ENCODE results near the gene ATP8A2. TPM values are rescaled to one million over a fixed set of nuclear protein-coding genes. Genes with fewer than 3 reads are reported as not detected.

ATP8A2 gene
- total and polyA plus RNA-seq, 9 of the 15 experiments (the other 6 are each of a cell fraction or from before 2014, with no cell fraction given), result under 0.01 to 0.33 (median 0.06) TPM; not detected in 4

DNA sequence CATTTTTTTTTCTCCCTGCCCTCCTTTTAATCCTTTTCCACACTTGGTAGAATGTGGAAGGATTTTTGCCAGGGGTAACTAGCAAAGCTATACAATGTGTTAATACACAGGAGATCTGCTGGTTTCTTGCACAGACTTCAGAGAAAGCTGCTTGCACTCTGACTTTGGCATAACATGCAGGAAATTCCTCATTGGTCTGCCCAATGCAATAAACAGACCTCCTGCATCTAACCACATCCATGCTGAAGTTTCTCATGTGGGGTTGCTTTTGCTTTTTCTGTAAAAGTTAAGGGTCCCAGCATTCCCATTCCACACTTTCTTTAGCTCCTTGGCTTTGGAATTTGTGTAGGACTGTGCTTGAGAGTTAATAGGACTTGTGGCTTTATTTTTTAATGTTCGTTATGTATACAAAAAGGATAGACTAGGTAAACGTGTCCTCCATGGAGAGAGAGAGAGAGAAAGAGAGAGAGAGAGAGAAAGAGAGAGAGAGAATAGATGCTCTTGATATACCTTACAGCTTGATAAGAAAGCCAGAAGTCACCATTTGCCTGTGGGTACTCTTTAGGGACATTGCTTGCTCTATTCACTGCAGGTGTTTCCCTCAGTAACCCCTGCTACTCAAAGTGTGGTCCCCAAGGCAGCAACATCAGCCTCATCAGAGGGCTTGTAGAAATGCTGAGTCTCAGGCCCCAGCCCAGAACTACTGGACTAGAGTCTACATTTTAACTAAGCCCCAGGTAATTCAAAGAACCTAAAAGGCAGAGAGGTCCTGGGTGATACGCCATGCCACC lies 509.6 kb downstream of the ATP8A2 start:
- H3K79me2 ChIP-seq (ENCODE audit: control insufficient read depth, insufficient read depth, low read length), result no peaks in the 10 kb centered on the region
- peaks cover 0 to 11% of the 10 kb centered on the region in 2 experiments; a peak in 2 of 5 replicates for H3K27me3 ChIP-seq (ENCODE audit: control insufficient read depth in 2 of 2, insufficient read depth in 2 of 2, low read length in 2 of 2)
- no peaks in the 10 kb centered on the region for H3K9me1 ChIP-seq (ENCODE audit: control insufficient read depth, insufficient read depth, low read length)
- POLR2A ChIA-PET, result no interaction called here
- no TSS peak for BruUV-seq (replicated peaks)
- ATAC-seq, result no peak
- CTCF ChIA-PET (ENCODE audit: low intra/inter-chr PET ratio), result no interaction called here
- 0% methylated on average over 2 of the region's 3 CpGs for WGBS (ENCODE audit: insufficient coverage, low coverage, missing lambda C conversion rate)
- no peak overlapping the region for H3K4me3 ChIP-seq
- no peak for DNase-seq (ENCODE audit: extremely low read depth in 1 of 4, low spot score in 3 of 4)
- in situ Hi-C loops (cut with MboI), result no loop called here
- no peak overlapping the region for H3K27ac ChIP-seq (ENCODE audit: extremely low read depth, low read depth, low read length)
- H3K9me3 ChIP-seq (replicated peaks; ENCODE audit: control insufficient read depth, insufficient read depth, low read depth, low read length), result no peaks in the 10 kb centered on the region
- no peak overlapping the region for H3K9ac ChIP-seq (ENCODE audit: insufficient read depth in 1 of 2, low read depth in 2 of 2, low read length in 2 of 2)
- H4K20me1 ChIP-seq (replicated peaks; ENCODE audit: control insufficient read depth, insufficient read depth, low read length), result no peaks in the 10 kb centered on the region
- H2AFZ ChIP-seq (ENCODE audit: low read depth, low read length), result no peak overlapping the region
- FAIRE-seq, result no peak
- intact Hi-C loops (cut with micrococcal nuclease), result no loop called here
- no peak overlapping the region for H3K4me2 ChIP-seq (ENCODE audit: insufficient read depth, low read length)
- no peaks in the 10 kb centered on the region for H3K4me1 ChIP-seq (replicated peaks in 1 of 2; ENCODE audit: control insufficient read depth in 2 of 2, insufficient read depth in 2 of 2, low read length in 2 of 2)
- no peaks in the 10 kb centered on the region for H3K36me3 ChIP-seq (ENCODE audit: control insufficient read depth, insufficient read depth, low read length)
- TF ChIP-seq SRSF3 (IDR thresholded peaks at IDR 0.05; ENCODE audit: insufficient read depth, low read length), result no peak
- TF ChIP-seq KLF16 (IDR thresholded peaks at IDR 0.05), result no peak
- TF ChIP-seq NR4A1 (CRISPR knock-in tag; IDR thresholded peaks at IDR 0.05), result no peak
- TF ChIP-seq NR4A1 (tag; IDR thresholded peaks at IDR 0.05), result no peak
- no peak for TF ChIP-seq ARID2 (IDR thresholded peaks at IDR 0.05)
- TF ChIP-seq, protein P1, sequence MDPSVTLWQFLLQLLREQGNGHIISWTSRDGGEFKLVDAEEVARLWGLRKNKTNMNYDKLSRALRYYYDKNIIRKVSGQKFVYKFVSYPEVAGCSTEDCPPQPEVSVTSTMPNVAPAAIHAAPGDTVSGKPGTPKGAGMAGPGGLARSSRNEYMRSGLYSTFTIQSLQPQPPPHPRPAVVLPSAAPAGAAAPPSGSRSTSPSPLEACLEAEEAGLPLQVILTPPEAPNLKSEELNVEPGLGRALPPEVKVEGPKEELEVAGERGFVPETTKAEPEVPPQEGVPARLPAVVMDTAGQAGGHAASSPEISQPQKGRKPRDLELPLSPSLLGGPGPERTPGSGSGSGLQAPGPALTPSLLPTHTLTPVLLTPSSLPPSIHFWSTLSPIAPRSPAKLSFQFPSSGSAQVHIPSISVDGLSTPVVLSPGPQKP (CRISPR knock-in tag; IDR thresholded peaks at IDR 0.05), result no peak
- TF ChIP-seq RBM34 (IDR thresholded peaks at IDR 0.05; ENCODE audit: borderline replicate concordance, insufficient read depth, low read length), result no peak
- no peak for TF ChIP-seq SLC30A9 (CRISPR knock-in tag; IDR thresholded peaks at IDR 0.05)
- TF ChIP-seq, protein P2, sequence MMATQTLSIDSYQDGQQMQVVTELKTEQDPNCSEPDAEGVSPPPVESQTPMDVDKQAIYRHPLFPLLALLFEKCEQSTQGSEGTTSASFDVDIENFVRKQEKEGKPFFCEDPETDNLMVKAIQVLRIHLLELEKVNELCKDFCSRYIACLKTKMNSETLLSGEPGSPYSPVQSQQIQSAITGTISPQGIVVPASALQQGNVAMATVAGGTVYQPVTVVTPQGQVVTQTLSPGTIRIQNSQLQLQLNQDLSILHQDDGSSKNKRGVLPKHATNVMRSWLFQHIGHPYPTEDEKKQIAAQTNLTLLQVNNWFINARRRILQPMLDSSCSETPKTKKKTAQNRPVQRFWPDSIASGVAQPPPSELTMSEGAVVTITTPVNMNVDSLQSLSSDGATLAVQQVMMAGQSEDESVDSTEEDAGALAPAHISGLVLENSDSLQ (IDR thresholded peaks at IDR 0.05), result no peak
- no peak for TF ChIP-seq CREB1 (IDR thresholded peaks at IDR 0.05)
- no peak for TF ChIP-seq CREB1 (CRISPR knock-in tag; IDR thresholded peaks at IDR 0.05)
- TF ChIP-seq FOSL1 (tag; conservative IDR thresholded peaks at IDR 0.05), result no peak
- TF ChIP-seq, protein P3, sequence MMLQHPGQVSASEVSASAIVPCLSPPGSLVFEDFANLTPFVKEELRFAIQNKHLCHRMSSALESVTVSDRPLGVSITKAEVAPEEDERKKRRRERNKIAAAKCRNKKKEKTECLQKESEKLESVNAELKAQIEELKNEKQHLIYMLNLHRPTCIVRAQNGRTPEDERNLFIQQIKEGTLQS (IDR thresholded peaks at IDR 0.05), result no peak
- TF ChIP-seq, protein P3 (CRISPR knock-in tag; conservative IDR thresholded peaks at IDR 0.05), result no peak
- no peak for TF ChIP-seq TCF3 (CRISPR knock-in tag; IDR thresholded peaks at IDR 0.05)
- TF ChIP-seq, protein P4, sequence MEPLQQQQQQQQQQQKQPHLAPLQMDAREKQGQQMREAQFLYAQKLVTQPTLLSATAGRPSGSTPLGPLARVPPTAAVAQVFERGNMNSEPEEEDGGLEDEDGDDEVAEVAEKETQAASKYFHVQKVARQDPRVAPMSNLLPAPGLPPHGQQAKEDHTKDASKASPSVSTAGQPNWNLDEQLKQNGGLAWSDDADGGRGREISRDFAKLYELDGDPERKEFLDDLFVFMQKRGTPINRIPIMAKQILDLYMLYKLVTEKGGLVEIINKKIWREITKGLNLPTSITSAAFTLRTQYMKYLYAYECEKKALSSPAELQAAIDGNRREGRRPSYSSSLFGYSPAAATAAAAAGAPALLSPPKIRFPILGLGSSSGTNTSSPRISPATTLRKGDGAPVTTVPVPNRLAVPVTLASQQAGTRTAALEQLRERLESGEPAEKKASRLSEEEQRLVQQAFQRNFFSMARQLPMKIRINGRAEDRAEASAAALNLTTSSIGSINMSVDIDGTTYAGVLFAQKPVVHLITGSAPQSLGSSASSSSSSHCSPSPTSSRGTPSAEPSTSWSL (CRISPR knock-in tag; IDR thresholded peaks at IDR 0.05; ENCODE audit: borderline replicate concordance), result no peak
- TF ChIP-seq RFX7 (CRISPR knock-in tag; IDR thresholded peaks at IDR 0.05), result no peak
- TF ChIP-seq PHB (CRISPR knock-in tag; IDR thresholded peaks at IDR 0.05), result no peak
- TF ChIP-seq HIVEP1 (CRISPR knock-in tag; IDR thresholded peaks at IDR 0.05), result no peak
- no peak for TF ChIP-seq ZNF24 (IDR thresholded peaks at IDR 0.05)
- no peak for TF ChIP-seq ZFP30 (CRISPR knock-in tag; IDR thresholded peaks at IDR 0.05; ENCODE audit: borderline replicate concordance)

Measured in K562 (cell line).